ENCODE measurements around the gene DNAI7.

DNA sequence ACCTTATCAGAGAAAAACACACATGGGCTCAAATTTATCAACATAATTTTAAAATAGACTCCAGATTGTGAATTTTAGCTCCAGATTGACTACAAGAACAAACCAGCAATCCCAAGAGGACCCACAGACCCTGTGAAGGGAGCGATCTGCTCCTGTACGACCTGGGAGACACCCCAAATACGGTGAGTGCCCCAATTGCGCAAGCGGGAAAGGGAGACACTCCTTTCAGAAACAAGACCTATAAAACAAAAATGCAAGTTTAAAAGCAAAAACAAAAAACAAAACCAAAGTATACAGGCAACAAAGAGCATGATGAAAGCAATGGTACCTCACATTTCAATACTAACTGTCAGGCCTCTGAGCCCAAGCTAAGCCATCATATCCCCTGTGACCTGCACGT is 32.1 kb downstream of the DNAI7 start:
- TF ChIP-seq, protein P1, sequence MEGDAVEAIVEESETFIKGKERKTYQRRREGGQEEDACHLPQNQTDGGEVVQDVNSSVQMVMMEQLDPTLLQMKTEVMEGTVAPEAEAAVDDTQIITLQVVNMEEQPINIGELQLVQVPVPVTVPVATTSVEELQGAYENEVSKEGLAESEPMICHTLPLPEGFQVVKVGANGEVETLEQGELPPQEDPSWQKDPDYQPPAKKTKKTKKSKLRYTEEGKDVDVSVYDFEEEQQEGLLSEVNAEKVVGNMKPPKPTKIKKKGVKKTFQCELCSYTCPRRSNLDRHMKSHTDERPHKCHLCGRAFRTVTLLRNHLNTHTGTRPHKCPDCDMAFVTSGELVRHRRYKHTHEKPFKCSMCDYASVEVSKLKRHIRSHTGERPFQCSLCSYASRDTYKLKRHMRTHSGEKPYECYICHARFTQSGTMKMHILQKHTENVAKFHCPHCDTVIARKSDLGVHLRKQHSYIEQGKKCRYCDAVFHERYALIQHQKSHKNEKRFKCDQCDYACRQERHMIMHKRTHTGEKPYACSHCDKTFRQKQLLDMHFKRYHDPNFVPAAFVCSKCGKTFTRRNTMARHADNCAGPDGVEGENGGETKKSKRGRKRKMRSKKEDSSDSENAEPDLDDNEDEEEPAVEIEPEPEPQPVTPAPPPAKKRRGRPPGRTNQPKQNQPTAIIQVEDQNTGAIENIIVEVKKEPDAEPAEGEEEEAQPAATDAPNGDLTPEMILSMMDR (IDR thresholded peaks at IDR 0.05) = no peak
- no peak for TF ChIP-seq ZFX (IDR thresholded peaks at IDR 0.05; ENCODE audit: borderline replicate concordance)
